ENCODE data around the gene CLDN20.
"Not testable (repeated sequence)": the region's sequence is repeated elsewhere in the genome, so short reads cannot be mapped to it uniquely, and the experiment has no call there.

CLDN20 gene, protein sequence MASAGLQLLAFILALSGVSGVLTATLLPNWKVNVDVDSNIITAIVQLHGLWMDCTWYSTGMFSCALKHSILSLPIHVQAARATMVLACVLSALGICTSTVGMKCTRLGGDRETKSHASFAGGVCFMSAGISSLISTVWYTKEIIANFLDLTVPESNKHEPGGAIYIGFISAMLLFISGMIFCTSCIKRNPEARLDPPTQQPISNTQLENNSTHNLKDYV

GRCh38 chr6:155263373-155264063, at the start of gene CLDN20:
CLDN20 (plus strand) TSS chr6:155264013; CDS start chr6:155275720, 11,707 bp downstream.
- no peak for DNase-seq (ENCODE audit: low spot score)

DNA sequence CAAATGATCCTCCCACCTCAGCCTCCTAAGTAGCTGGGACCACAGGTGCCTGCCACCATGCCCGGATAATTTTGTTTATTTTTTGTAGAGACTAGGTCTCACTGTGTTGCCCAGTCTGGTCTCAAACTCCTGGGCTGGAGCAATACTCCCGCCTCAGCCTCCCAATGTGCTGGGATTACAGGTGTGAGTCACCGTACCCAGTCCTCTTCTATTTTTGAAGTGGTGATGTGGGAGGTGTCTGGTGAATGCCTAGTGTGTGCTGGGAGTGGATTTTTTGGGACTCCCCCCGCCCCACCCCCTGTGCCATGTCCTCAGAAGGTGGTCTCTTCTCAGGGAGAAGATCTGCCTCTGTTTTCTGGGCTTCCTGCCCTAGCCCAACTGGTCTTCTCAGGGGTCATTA, 47.9 kb upstream of the CLDN20 start:
- no peak for DNase-seq (ENCODE audit: low spot score)

- no peak for DNase-seq (ENCODE audit: low spot score)
Measured at GRCh38 chr6:155216312-155217046, 47.3 kb upstream of the CLDN20 start.

- DNase-seq (ENCODE audit: low spot score) = not testable (repeated sequence)
Measured at GRCh38 chr6:155218711-155219110, 45.1 kb upstream of the CLDN20 start.

- no peak for DNase-seq (ENCODE audit: low spot score)
Measured at GRCh38 chr6:155219299-155219698, 44.5 kb upstream of the CLDN20 start.

DNA sequence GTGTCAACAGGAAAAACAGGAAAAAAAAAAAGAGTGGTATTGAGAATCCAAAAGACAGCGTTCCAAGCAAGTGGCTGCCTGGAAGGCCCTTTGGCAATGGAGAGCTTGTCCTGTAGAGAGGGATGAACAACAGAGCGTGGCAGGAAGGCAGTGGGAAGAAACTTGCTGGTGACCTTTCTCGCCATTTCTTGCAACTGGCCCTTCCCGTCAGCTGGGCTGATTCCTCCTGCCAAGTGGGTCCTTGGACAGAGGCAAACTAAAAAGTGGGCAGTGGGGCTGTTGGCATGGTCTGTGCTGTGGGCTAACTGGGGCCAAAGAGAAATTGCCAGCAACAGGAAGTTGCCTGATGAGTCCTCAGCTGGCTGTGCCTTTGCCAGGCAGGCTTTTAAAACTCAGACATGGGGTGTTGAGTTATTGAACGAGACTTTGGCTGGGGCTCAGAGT, 43.9 kb upstream of the CLDN20 start:
- DNase-seq (ENCODE audit: low spot score) = no peak

DNA sequence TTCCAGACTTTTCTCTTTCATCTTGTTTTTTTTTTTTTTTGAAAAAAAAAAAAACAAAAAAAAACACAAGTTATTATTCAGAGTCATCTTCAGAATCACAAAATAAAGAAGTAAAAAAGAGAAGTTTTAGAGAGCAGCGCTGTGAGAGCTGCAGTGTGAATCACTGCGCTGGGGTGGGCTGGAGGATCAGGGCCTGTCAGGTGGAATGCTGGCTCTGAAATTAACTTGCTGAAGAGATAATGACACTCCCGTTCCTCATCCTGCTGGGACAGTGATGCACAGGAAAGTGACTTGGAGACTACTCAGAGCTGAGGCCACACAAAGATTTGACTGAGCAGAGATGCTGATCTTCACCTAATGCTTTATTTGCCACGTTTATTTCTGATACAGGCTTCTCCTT, 42.7 kb upstream of the CLDN20 start:
- DNase-seq (ENCODE audit: low spot score) = no peak

- DNase-seq (ENCODE audit: low spot score) = no peak
Measured at GRCh38 chr6:155222506-155222905, 41.3 kb upstream of the CLDN20 start.

DNA sequence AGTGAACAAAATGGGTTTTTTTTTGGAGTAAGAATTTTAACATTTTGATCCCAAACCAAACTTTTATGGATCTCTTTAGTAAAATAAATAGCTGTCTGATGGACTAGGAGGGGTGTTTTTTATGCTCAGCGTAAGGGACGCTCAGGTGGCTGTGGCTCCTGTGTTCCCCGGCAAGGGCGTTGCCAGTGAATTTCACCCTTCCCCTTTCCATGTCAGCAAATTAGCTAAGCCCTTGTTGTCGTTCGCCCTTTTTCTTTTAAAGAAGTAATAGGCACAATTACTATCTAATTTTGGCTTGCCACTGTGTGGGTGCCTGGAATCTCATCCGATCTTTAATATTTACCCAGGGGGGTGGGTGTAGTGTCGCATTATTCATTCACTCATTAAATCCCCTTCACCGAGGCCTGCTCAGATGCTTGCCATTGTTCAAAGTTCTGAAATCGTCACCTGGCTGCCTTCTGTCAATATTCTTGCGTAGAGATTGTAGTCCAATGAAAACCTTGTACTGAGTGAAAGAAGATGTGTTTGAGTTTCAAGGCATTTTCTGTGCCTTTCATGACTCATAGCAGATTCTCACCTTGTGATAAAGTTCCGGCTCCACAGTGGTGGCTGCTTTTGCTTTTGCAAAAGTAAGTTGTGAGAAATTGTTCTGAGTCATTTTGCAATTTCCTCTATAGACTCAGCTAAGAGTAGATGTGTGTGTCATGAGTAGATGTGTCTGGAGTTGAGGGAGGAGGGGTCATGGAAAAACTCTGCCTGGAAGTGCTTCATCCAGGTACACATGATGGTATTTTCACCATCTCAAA, 40.0 kb upstream of the CLDN20 start:
- no peak for DNase-seq (ENCODE audit: low spot score)

- DNase-seq (ENCODE audit: low spot score) = no peak
Measured at GRCh38 chr6:155224618-155225017, 39.2 kb upstream of the CLDN20 start.

DNA sequence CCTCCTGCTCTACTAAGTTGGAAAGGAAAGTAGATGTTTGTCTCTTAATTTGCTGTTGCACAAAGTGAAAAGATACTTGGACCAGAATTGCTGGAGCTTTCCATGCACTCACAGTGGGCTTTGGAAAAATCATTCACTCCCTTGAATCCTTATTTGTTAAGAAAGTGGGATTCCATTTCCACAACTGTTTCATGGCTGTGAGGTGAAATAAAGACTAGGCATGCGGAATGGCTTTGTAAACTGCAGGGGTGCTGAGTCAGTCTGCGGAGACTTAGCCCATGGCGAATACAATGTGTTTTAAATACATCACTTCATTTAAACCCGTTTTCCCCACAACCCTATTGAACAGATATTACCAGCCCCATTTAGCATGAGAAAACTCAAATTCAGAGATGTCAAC, 36.8 kb upstream of the CLDN20 start:
- no peak for DNase-seq (ENCODE audit: low spot score)

DNA sequence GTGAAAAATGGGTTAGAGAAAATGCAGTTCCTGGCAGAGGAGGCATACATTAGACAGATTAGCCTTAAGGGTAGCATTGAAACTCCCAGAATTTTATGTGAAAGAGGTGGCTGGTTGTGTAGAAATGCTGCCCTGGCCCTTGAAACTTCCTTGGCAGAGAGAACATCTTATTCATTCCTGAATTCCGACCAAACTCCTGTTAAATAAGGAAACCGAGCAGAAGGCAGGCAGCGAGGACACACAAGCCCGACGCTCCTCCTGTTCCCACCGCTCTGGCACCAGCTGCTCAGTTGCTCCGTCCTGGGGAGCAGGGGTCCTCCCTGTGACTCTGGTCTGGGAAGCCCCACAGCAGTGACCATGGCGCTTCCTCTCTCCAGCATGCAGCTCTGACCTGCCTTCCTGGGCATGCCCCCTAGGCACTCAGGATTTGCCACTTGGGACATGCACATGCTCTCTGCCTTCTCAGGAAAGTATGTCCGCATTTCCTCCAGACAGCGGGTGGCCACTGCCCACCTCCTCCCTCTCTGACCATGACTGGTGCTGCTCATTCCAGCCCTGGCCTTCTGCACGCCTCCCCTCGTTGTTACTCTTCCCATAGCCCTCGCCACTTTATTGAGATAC, 35.2 kb upstream of the CLDN20 start:
- DNase-seq (ENCODE audit: low spot score) = no peak

DNA sequence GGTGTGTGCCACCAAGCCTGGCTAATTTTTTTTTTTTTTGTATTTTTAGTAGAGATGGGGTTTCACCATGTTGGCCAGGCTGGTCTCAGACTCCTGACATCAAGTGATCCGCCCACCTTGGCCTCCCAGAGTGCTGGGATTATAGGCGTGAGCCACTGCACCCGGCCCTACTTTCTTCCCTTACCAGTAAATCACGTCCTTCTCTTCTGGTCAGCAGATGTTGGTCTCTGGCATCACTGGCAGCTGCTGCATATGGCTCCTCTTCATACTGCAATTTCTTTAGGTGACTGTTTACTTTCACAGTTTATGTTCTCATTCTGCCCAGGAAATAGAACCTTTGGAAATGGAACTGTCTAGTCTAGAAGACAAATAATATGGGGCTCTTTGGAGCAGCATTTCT, 32.8 kb upstream of the CLDN20 start:
- DNase-seq (ENCODE audit: low spot score) = not testable (repeated sequence)

GRCh38 chr6:155232848-155233247, 31.0 kb upstream of the CLDN20 start:
- DNase-seq (ENCODE audit: low spot score) = no peak

GRCh38 chr6:155234167-155234566, 29.6 kb upstream of the CLDN20 start:
- DNase-seq (ENCODE audit: low spot score) = no peak

DNA sequence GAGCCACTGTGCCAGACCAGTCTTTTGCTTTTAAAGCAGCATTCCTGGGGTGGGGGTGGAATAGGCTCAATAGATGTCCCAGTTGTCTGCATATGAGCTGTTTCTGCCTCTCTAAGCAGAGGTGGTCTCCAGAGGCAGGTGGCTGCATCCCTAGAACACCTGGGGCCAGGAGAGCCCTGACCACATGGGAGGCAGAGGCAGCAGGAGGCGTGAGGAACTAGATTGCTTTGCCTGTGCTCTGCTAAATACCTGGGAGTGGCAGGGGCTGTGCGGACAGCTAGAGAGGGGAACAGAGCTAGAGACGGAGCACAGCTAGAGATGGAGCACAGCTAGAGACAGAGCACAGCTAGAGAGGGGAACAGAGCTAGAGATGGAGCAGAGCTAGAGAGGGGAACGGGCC, 29.1 kb upstream of the CLDN20 start:
- no peak for DNase-seq (ENCODE audit: low spot score)

- no peak for DNase-seq (ENCODE audit: low spot score)
Measured at GRCh38 chr6:155235087-155235486, 28.7 kb upstream of the CLDN20 start.

- no peak for DNase-seq (ENCODE audit: low spot score)
Measured at GRCh38 chr6:155237613-155238012, 26.2 kb upstream of the CLDN20 start.

DNA sequence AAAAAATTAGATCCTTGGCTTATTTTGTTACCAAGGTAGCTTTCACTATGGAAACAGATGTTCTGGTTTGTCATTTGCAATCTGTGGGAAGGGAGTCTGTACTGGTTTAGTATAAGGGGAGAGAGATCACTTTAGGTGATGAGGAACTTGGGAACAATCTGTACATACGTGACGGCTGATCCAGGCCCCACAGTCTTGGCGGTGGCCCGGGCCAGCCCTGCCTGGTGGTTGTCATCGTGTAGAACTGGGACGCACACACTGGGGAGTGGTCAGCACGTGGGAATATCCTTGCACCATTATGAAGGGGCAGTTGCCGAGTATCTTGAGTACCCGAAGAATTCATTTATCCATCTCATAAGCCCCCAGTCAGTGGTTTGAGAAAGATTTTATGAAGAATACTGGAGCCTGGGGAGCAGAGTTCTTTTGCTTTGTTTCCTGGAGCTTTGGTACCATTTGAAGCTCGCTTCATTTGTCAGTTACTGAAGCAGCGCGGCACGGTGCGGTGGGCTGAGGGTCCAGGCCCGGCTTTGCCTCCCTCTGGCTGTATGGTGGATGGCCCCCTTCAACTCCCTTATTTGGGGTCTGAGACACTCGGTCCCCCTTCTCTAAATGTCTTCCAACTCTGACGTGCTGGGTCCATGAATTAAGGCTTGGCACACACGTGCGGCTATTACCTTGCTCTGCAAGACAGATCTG, 22.8 kb upstream of the CLDN20 start:
- DNase-seq (ENCODE audit: low spot score) = no peak

DNA sequence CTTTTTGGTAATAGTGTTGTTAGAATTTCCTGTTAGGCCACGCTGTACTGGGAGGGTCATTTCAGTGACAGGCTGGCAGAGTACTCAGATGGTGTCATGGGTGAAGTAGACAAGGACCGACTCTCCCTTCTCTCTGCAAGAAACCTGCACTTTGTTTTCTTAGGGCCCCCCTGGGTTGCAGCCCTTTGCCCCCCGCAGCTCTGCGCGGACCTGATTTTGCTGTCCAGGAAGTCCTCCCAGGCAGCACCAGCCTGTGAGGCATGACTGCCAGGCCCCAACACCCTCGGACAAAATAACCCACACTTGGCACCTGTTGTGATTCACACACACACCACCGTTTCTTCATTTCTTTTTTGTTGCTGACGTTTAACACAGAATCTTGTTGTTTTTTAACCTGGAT, 21.8 kb upstream of the CLDN20 start:
- DNase-seq (ENCODE audit: low spot score) = no peak

DNA sequence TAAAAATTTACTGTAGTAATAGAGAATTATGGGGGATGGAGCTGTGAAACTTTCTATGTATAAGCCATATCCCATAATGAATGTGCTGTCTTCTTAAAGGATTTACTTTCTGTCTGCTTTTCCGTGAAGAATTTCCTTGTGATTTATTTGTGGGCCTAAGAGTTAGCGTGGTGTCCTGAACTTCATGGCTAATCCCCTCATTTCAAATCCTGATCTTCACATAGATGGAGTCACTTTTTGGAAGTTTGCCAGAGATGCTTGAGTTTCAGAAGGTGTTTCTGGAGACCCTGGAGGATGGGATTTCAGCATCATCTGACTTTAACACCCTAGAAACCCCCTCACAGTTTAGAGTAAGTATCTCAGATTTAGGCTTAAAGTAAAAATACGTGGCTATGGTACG, 19.4 kb upstream of the CLDN20 start:
- no peak for DNase-seq (ENCODE audit: low spot score)

All from LoVo (cell line).